Thyroid gland (tissue), 4 donors: ENCODE data around the gene PIP5KL1.

Experiments
- POLR2A ChIP-seq, 2 donors: fragments of 450-650 bp; IDR thresholded peaks; one replicate each; pipeline ENCODE4 v1.6.1; 2017; ENCODE audit warnings: antibody characterized with exemption in 2 of 2, mild to moderate bottlenecking in 2 of 2, moderate library complexity in 1 of 2
- TF ChIP-seq, protein P1 (sequence below), 6 experiments: fragments of 200-600 bp in 3 of 6; fragments of 450-650 bp in 3 of 6; sonication (generic) in 3 of 6; IDR thresholded peaks; one replicate each; pipeline ENCODE4 v1.5.1; 2016 to 2019; ENCODE audit warnings: antibody characterized with exemption in 6 of 6, mild to moderate bottlenecking in 2 of 6, inconsistent platforms in 1 of 6, moderate library complexity in 1 of 6

GRCh38 chr9:127871531-127871930, 59.0 kb downstream of the PIP5KL1 start:
- TF ChIP-seq, protein P1, sequence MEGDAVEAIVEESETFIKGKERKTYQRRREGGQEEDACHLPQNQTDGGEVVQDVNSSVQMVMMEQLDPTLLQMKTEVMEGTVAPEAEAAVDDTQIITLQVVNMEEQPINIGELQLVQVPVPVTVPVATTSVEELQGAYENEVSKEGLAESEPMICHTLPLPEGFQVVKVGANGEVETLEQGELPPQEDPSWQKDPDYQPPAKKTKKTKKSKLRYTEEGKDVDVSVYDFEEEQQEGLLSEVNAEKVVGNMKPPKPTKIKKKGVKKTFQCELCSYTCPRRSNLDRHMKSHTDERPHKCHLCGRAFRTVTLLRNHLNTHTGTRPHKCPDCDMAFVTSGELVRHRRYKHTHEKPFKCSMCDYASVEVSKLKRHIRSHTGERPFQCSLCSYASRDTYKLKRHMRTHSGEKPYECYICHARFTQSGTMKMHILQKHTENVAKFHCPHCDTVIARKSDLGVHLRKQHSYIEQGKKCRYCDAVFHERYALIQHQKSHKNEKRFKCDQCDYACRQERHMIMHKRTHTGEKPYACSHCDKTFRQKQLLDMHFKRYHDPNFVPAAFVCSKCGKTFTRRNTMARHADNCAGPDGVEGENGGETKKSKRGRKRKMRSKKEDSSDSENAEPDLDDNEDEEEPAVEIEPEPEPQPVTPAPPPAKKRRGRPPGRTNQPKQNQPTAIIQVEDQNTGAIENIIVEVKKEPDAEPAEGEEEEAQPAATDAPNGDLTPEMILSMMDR (IDR thresholded peaks at IDR 0.05): no peak
- TF ChIP-seq POLR2A (IDR thresholded peaks at IDR 0.05): no peak
